NOMO-1 (cell line): Measurements from ENCODE around the gene CDH1.

Experiments
- DNase-seq, 2 experiments: peaks; one replicate each; lab custom pipeline; 2025; ENCODE audit not compliant: unreplicated experiment in 2 of 2; lab: John Stamatoyannopoulos, UW

CDH1 gene

DNA sequence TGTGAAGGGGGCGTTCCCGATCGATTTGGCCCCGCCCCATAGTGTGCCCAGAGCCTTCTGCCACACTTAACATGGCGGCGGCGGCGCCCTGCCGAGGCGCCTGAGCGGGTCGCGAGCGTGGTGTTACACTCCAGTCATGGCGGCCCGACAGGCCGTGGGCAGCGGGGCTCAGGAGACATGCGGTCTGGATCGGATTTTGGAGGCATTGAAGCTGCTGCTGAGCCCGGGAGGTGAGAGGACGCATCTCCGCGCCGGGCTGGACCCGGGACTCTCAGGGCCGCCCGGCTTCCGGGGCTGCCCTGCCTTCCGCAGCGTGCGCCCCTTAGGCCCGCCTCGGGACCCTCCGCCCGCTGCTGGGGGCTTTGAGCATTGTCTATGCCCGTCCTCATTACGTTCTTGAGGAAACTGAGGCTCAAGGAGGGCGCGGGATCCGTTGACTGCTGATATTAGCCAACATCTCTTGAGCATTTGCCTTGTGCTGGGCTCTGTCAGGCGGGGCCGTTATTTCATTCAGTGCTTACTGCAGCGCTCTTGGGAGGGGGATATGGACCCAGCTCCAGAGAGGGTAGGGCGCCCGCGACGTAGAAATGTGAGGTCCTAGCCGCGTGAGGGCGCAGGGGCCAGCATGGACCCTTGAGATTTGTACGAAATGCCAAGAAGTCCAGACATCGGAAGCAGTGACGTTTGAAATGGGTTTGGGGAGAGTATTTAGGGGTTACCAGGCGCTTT, 106.6 kb downstream of the CDH1 start, which contains the start of gene TANGO6:
TSS of gene TANGO6 (plus strand) at position 50 of the 729 bp plus-strand sequence. CDS start at position 137, 87 bp downstream.
- DNase-seq, result peak; percentile 56 to 78

DNA sequence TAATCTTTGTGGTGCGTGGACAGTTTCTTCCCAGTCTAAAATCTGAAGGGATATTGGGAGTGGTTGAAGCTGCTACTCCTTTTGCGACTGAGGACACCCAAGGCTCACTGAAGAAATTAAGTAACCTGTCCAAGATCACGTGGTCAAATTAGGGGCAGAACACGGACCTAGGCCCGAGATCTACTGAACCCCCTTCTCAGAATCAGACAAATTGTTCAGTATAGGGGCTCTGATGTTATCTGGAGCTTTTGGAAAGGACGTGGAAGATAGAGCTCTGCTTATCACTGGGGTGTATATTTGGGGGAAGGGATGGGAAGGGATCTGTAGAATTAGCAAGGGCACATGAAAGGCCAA, 107.1 kb downstream of the CDH1 start:
- no peak for DNase-seq

DNA sequence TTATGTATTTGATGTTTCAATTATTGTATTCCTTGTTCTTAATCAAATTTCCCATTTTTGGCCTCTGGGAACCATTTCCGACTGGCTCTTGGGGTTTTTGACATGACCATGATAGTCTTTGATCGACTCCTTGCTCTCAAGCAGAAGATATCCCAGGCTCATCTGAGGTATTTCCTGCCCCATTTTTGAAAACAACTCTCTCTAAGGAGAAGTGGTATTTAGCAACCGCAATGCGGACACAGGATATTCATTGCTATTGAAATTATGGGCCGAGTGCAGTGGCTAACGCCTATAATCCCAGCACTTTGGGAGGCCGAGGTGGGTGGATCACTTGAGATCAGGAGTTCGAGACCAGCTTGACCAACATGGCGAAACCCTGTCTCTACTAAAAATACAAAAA, 111.7 kb downstream of the CDH1 start:
- DNase-seq, result no peak

DNA sequence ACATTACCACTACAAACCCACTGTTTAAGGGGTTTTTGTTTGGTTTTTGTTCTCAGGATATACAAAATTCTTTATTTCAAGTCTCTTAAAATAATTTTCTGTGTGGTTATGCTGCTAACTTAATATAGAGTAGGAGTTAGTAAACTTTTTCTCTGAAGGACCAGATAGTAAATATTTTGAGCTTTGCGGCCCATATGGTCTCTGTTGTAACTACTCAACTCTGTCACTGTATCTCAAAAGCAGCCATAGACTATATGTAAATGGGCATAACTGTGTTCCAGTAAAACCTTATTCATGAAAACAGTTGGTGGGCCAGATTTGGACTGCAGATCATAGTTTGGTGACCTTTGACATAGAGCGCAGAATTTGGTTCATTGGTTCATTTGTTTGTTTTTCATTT, 113.4 kb downstream of the CDH1 start:
- no peak for DNase-seq

DNA sequence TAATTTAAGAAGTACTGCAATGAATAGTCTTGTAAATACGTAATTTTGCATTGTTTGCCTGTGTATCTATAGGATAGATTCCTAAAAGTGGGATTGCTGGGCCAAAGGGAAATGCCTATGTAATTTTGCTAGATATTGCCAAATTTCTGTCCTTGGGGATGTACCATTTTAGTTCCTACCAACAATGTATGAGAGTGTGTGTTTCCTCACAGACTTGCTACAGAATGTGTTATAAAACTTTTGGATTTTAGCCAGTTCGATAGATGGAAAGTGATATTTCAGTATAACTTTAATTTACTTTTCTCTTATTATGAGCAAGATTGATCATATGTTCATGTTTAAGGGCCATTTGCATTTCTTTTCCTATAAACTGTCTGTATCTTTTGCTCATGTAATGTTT, 114.5 kb downstream of the CDH1 start:
- no peak for DNase-seq

DNA sequence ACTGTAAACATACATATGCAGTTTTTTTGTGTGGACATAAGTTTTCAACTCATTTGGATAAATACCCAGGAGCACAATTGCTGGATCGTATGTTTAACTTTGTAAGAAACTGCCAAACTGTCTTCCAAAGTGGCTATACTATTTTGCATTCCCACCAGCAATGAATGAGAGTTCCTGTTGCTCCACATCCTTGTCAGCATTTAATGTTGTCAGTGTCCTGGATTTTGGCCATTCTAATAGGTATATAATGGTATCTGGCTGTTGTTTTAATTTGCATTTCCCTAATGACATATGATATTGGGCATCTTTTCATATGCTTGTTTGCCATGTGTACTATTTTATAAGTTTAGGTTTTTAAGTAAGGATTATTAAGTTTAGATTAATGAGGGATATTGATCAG, 120.4 kb downstream of the CDH1 start:
- DNase-seq, result no peak

DNA sequence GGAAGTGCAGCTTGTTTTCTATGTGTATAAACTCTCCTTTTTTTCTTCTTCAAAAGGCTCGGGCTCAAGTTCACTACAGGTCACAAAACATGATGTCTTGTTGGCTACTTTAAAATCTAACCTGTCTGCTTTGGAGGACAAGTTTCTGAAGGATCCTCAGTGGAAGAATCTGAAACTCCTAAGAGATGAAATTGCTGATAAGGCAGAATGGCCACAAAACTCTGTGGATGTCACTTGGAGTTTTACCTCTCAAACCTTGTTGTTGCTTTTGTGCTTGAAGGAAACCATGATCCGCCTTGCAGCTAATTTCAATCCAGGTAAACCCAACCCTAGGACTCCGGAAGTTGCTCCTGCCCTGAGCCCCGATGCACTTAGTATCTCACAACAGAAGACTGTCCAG, 122.7 kb downstream of the CDH1 start:
- DNase-seq, result no peak

DNA sequence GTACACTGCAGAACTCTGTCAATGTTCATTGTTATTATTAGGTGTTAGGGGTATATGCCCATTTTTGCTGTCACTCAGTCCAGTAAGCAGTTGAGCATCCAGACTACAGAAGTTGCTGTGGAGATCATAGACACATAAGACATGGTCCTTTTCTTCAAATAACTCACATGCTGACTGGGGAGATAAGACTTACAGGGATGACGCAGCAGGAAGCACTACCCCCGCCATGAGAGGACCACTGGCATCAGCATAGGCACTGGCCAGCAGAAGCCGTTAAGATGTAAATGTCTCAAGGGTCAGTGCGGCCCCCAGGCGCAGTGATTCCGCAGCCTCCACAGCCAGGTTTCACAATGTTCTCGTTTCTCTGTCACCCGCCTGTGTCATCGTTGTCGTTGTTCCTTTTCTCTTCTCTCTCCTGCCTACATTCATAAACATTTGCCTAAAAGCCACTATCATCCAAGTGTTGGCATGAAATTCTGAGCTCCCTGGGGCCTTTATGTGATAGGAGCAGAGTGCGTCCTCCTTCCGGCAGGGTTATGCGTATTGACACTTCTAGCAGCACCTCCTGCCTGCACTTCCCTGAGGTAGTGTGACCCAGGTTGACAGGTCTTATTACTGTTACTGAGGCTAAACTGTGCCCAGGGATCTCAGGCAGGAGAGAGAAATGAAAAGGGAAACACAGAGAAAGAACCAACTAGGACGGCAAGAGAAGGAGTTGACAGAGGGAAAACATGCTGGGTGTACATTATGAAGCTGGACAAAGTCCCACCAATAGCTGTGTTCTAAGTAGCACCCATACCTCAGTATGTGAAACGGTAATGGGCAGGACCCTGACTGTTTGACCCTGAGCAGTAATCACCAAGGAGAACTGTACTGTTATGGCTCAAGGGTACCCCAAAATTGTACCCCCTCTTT, 124.1 kb downstream of the CDH1 start:
- DNase-seq, result no peak

DNA sequence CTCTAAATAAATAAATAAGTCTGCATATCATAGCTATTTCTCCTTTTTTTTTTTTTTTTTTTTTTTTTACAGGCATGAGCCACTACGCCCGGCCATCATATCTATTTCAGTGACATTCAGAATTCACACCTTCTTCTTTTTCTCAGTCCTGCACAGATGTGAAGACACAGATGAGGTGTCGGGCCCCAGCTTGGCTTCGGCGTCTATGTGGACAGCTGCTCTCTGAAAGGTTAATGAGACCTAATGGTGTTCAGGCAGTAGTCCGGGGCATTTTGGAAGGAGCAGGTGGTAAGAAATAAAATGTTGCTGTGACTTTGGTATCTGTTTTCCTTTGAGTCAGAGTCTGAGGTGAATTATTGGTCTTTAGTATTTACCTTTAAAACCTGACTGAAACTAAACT, 129.8 kb downstream of the CDH1 start:
- no peak for DNase-seq

DNA sequence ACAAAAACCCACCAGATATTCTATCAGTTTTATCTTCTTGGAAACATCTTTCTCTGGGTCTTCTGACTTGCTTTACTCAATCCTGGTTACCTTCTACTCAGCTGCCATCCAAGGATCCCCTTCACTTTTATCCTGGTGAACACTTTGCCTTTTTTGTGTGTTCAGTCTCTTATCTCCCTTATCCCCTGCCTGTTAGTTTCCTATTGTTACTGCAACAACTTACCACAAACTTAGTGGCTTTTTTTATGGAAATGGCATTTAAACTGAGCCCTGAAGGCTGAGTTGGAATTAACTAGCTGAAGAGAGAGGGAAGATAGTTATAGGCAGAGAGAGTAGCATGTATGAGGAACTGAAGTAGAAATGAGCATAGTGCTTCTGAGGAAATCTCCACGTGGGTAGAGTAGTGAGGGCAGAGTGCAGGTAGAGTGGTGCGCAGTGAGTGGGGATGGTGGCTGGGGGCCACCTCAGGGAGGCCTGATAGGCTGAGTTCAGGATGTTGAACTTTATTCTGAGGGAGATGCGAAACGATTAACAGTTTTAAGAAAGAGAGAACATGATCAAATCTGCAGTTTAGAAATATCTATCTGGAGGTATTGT, 132.5 kb downstream of the CDH1 start:
- DNase-seq, result no peak

DNA sequence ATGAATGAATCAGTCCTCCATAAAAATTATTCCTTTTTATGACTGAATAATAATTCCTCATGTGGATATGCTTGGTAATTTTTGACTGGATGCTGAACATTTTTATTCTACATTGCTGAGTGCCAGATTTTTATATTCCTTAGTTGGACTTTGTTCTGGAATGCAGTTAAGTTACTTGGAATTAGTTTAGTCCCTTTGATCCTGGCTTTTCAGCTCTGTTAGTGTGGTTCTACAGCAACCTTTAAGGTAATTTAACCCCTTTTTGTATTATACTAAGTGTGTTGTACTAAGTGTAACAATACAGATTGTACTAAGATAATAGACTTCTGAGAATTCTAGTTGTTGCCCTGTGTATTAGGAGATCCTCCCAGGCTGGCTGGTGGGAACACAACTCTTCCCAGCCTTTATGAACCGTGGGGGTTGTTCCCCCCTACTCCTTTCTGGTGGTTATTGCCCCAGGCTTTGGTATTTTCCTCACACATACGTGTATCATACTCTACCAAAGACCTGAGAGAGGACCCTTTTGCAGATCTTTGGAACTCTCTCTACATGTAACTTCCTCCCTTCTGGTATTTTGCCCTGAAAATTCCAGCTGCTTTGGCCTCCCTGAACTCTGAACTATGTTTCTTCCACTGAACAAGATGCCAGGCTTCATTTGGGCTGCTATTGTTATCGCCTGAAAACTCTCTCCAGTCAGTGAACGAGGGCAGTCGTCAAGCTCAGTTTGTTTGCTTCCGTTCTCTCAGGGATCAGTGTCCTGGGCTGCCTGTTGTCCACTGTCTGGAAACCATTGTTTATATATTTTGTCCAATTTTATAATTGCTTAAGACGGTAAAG, 136.8 kb downstream of the CDH1 start:
- no peak for DNase-seq

DNA sequence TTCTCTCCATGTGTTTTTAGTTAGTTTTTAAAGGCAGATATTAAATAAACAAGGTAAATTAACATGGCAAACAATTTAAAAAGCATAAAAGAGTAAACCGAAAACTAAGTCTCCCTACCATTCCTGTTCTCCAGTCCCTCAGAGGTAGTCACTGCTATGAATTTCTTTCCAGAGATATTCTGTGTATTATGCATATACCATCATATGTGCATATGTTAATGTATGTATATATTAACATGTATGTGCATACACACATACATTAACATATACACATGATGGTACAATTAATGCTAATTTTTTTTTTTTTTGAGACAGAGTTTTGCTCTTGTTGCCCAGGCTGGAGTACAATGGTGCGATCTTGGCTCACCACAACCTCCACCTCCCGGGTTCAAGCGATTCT, 138.8 kb downstream of the CDH1 start:
- no peak for DNase-seq

DNA sequence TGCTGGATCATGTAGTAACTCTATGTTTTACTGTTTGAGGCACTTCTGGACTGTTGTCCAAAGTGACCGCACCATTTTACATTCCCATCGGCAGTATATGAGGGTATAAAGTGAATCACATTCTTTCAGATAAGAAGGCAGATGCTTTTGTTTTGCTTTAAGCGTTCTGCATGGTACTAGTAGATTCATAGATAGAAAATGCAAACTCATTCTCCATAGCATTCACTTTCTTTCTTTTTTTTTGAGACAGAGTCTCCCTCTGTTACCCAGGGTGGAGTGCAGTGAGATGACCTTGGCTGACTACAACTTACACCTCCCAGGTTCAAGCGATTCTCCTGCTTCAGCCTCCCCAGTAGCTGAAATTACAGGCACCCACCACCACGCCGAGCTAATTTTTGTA, 146.6 kb downstream of the CDH1 start:
- no peak for DNase-seq

DNA sequence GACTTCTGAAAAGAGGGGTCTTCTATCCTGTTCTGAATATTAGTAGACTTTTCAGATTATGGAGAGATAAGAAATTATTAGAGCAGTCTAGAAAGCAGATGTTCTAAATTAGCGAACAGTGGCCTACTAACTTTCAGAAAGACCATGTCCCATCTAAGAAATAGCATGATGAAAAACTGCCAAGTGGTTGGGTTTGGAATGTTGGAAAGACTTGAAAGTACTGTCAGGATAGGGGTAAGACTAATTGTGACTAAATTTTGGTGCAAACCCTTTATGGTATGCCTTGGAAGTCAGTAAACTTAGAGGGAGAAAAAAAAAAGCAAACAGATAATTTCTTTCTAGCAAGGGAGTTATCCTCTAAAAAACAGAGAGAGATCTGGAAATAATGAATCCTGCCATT, 147.3 kb downstream of the CDH1 start:
- no peak for DNase-seq
